Measurements from ENCODE around the gene RNF2. TPM values are rescaled to one million over a fixed set of nuclear protein-coding genes. Genes with fewer than 3 reads are reported as not detected.

The RNF2 gene
- total RNA-seq, 1 experiment from 2014 or later = 32.8 TPM

DNA sequence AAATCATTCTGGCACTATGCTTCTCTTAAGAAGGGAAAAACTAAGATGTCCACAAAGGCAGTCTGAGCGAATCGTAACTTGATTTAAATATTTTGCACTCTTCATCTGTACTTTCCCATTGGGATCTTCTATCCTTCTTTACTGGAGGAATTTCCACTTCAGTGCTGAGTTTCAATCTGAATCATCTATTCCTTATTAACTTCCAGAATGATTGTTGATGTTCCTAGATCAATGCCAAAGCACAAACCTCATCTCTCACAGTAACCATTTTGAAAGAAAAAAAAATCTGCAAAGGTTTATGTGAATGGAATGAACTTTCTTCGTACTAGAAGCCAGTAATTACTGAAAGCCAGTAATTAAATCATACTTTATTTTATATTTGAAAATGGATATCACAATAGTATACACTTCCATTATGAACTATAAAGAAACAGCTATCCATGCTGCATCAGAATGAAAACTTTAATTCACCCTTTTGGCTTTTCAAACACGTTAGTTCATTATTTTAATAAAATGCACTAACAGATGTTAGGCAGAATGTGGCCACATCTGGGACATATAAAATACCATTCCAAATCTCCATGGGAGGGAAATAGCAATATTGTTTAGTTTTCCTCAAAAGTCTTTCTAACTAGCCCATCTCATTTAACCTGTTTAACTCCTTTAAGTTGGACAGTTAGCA, 5.5 kb upstream of the RNF2 start:
- in situ Hi-C loops (cut with HindIII; ENCODE audit: low pct_unique_long_range_greater_than_20kb, low sequenced_read_pairs) = no loop called here

DNA sequence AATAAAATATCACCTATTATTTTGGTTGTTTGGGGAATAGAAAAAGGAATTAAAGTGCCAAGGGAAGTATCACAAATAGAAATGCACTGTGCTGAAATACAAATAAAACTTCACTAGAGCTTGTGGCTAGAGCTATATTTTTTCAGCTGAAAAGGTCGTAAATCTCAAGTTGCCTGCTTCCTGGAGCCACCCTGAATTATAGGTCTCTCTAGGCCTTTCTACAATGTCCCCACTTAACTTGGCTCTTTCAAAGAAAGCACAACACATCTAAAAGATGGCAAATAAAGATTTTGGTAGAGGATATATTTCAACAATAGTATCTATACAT, 5.0 kb upstream of the RNF2 start:
- peaks cover 2% of the 10 kb centered on the region; the same call in 1 of the 2 replicates for H3K27me3 ChIP-seq (ENCODE audit: control insufficient read depth, insufficient read depth, low read length)
- H3K36me3 ChIP-seq (ENCODE audit: control insufficient read depth, insufficient read depth, low read length) = no peaks in the 10 kb centered on the region
- CTCF ChIA-PET = no interaction called here
- no peak for ATAC-seq
- no peak for DNase-seq (ENCODE audit: low read depth, low spot score)
- TF ChIP-seq, protein P1, sequence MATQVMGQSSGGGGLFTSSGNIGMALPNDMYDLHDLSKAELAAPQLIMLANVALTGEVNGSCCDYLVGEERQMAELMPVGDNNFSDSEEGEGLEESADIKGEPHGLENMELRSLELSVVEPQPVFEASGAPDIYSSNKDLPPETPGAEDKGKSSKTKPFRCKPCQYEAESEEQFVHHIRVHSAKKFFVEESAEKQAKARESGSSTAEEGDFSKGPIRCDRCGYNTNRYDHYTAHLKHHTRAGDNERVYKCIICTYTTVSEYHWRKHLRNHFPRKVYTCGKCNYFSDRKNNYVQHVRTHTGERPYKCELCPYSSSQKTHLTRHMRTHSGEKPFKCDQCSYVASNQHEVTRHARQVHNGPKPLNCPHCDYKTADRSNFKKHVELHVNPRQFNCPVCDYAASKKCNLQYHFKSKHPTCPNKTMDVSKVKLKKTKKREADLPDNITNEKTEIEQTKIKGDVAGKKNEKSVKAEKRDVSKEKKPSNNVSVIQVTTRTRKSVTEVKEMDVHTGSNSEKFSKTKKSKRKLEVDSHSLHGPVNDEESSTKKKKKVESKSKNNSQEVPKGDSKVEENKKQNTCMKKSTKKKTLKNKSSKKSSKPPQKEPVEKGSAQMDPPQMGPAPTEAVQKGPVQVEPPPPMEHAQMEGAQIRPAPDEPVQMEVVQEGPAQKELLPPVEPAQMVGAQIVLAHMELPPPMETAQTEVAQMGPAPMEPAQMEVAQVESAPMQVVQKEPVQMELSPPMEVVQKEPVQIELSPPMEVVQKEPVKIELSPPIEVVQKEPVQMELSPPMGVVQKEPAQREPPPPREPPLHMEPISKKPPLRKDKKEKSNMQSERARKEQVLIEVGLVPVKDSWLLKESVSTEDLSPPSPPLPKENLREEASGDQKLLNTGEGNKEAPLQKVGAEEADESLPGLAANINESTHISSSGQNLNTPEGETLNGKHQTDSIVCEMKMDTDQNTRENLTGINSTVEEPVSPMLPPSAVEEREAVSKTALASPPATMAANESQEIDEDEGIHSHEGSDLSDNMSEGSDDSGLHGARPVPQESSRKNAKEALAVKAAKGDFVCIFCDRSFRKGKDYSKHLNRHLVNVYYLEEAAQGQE (IDR thresholded peaks at IDR 0.05; ENCODE audit: insufficient read depth in 1 of 2, low read depth in 2 of 2, low read length in 1 of 2) = no peak
- TF ChIP-seq TCF7L2 (IDR thresholded peaks at IDR 0.05; ENCODE audit: low read depth, low read length) = no peak
- no peak for TF ChIP-seq SIN3A (IDR thresholded peaks at IDR 0.05; ENCODE audit: borderline replicate concordance, insufficient read depth, low read depth, low read length)
- TF ChIP-seq POLR2AphosphoS5 (IDR thresholded peaks at IDR 0.05; ENCODE audit: low read depth, low read length) = no peak
- TF ChIP-seq, protein P2, sequence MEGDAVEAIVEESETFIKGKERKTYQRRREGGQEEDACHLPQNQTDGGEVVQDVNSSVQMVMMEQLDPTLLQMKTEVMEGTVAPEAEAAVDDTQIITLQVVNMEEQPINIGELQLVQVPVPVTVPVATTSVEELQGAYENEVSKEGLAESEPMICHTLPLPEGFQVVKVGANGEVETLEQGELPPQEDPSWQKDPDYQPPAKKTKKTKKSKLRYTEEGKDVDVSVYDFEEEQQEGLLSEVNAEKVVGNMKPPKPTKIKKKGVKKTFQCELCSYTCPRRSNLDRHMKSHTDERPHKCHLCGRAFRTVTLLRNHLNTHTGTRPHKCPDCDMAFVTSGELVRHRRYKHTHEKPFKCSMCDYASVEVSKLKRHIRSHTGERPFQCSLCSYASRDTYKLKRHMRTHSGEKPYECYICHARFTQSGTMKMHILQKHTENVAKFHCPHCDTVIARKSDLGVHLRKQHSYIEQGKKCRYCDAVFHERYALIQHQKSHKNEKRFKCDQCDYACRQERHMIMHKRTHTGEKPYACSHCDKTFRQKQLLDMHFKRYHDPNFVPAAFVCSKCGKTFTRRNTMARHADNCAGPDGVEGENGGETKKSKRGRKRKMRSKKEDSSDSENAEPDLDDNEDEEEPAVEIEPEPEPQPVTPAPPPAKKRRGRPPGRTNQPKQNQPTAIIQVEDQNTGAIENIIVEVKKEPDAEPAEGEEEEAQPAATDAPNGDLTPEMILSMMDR (IDR thresholded peaks at IDR 0.05) = no peak
- POLR2A ChIA-PET = no interaction called here
- BruUV-seq (replicated peaks) = no TSS peak
- H3K27ac ChIP-seq (ENCODE audit: low read length) = no peak overlapping the region
- in situ Hi-C loops (cut with HindIII; ENCODE audit: low pct_unique_long_range_greater_than_20kb, low sequenced_read_pairs) = no loop called here
- 0 out of 2 replicates have a peak, but pooled peaks cover 4% of the 10 kb centered on the region for H3K4me1 ChIP-seq (ENCODE audit: control insufficient read depth, insufficient read depth, low read length)
- no peak overlapping the region for H3K4me3 ChIP-seq (ENCODE audit: low read depth in 2 of 2, low read length in 2 of 2)
- intact Hi-C loops (cut with micrococcal nuclease; ENCODE audit: unreplicated experiment) = no loop called here
- no peaks in the 10 kb centered on the region for H3K9me3 ChIP-seq (ENCODE audit: control insufficient read depth, insufficient read depth, low read depth, low read length)

More for the DNA sequence above, 5.5 kb upstream of the RNF2 start:
- 0 out of 2 replicates have a peak, but pooled peaks cover 3% of the 10 kb centered on the region for H3K4me1 ChIP-seq (ENCODE audit: control insufficient read depth, insufficient read depth, low read length)
- TF ChIP-seq SIN3A (IDR thresholded peaks at IDR 0.05; ENCODE audit: borderline replicate concordance, insufficient read depth, low read depth, low read length) (no peak), TCF7L2 (IDR thresholded peaks at IDR 0.05; ENCODE audit: low read depth, low read length) (no peak), POLR2AphosphoS5 (IDR thresholded peaks at IDR 0.05; ENCODE audit: low read depth, low read length) (no peak)
- TF ChIP-seq, protein P1 (IDR thresholded peaks at IDR 0.05; ENCODE audit: insufficient read depth in 1 of 2, low read depth in 2 of 2, low read length in 1 of 2) = no peak
- TF ChIP-seq, protein P2 (IDR thresholded peaks at IDR 0.05) = no peak
- H3K4me3 ChIP-seq (ENCODE audit: low read depth in 2 of 2, low read length in 2 of 2) = no peak overlapping the region
- POLR2A ChIA-PET = no interaction called here
- H3K36me3 ChIP-seq (ENCODE audit: control insufficient read depth, insufficient read depth, low read length) = no peaks in the 10 kb centered on the region; the same call in 1 of the 2 replicates
- CTCF ChIA-PET = no interaction called here
- peaks cover 2% of the 10 kb centered on the region; the same call in 1 of the 2 replicates for H3K27me3 ChIP-seq (ENCODE audit: control insufficient read depth, insufficient read depth, low read length)
- no peak for ATAC-seq
- BruUV-seq (replicated peaks) = no TSS peak
- intact Hi-C loops (cut with micrococcal nuclease; ENCODE audit: unreplicated experiment) = no loop called here
- DNase-seq (ENCODE audit: low read depth, low spot score) = no peak
- no peaks in the 10 kb centered on the region for H3K9me3 ChIP-seq (ENCODE audit: control insufficient read depth, insufficient read depth, low read depth, low read length)
- H3K27ac ChIP-seq (ENCODE audit: low read length) = no peak overlapping the region
